Measurements from ENCODE around the gene SYT14. TPM values are rescaled to one million over a fixed set of nuclear protein-coding genes. Genes with fewer than 3 reads are reported as not detected.
"Not testable (repeated sequence)": the region's sequence is repeated elsewhere in the genome, so short reads cannot be mapped to it uniquely, and the experiment has no call there.

The SYT14 gene
- total RNA-seq, result not detected

GRCh38 chr1:209937996-209938959, at the start of gene SYT14:
Gene SYT14 (plus strand): TSS chr1:209938217. CDS start chr1:209938265, 48 bp downstream.
- CTCF ChIA-PET, result no interaction called here
- POLR2A ChIA-PET, result no interaction called here

DNA sequence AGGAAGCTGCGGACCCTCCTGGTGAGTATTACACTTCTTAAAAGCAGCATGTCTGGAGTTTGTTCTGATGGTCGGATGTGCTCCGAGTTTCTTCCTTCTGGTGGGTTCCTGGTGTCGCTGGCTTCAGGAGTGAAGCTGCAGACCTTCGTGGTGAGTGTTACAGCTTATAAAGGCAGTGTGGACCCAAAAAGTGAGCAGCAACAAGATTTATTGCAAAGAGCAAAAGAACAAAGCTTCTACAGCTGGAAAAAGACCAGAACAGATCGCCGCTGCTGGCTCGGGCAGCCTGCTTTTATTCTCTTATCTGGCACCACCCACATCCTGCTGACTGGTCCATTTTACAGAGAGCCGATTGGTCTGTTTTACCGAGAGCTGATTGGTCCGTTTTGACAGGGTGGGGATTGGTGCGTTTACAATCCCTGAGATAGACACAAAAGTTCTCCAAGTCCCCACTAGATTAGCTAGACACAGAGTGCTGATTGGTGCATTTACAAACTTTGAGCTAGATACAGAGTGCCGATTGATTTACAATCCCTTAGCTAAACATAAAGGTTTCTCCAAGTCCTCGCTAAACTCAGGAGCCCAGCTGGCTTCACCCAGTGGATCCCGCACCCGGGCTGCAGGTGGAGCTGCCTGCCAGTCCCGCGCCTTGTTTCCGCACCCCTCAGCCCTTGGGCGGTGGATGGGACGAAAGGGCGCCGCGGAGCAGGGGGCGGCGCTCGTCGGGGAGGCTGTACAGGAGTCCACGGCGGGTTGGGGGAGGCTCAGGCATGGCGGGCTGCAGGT, 49.5 kb upstream of the SYT14 start:
- POLR2A ChIA-PET, CTCF ChIA-PET: not testable (repeated sequence)

DNA sequence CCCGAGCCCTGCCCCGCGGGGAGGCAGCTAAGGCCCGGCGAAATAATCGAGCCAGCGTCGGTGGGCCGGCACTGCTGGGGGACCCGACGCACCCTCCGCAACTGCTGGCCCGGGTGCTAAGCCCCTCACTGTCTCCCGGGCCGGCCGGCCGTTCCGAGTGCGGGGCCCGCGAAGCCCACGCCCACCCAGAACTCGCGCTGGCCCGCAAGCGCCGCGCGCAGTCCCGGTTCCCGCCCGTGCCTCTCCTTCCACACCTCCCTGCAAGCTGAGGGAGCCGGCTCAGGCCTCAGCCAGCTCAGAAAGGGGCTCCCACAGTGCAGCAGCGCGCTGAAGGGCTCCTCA, 49.0 kb upstream of the SYT14 start:
- POLR2A ChIA-PET, result no interaction called here
- CTCF ChIA-PET, result no interaction called here

GRCh38 chr1:209890641-209891330, 47.2 kb upstream of the SYT14 start:
- ChIA-PET POLR2A (no interaction called here), CTCF (no interaction called here)

- POLR2A ChIA-PET, result no interaction called here
- CTCF ChIA-PET, result no interaction called here
These were observed 44.3 kb upstream of the SYT14 start for GRCh38 chr1:209893751-209894150.

- CTCF ChIA-PET, result no interaction called here
- POLR2A ChIA-PET, result no interaction called here
These were observed 42.3 kb upstream of the SYT14 start for GRCh38 chr1:209895709-209896108.

- ChIA-PET CTCF (no interaction called here), POLR2A (no interaction called here)
These were observed 41.7 kb upstream of the SYT14 start for GRCh38 chr1:209896346-209896745.

- POLR2A ChIA-PET, CTCF ChIA-PET: not testable (repeated sequence)
These were observed 39.7 kb upstream of the SYT14 start for GRCh38 chr1:209898271-209898670.

- POLR2A ChIA-PET, CTCF ChIA-PET: not testable (repeated sequence)
These were observed 39.2 kb upstream of the SYT14 start for GRCh38 chr1:209898851-209899250.

- CTCF ChIA-PET, result interaction anchor here (0.6 to 0.8 kb wide), 2 partner anchors 89 to 298 kb away, joined by 3 to 4 read pairs; no protein-coding TSS in a partner anchor
- POLR2A ChIA-PET, result no interaction called here
These were observed 38.1 kb upstream of the SYT14 start for GRCh38 chr1:209899948-209900347.

- ChIA-PET POLR2A (no interaction called here), CTCF (interaction anchor here (0.6 to 0.8 kb wide), 2 partner anchors 21 to 88 kb away, joined by 3 read pairs; no protein-coding TSS in a partner anchor)
These were observed 37.3 kb upstream of the SYT14 start for GRCh38 chr1:209900734-209901133.

DNA sequence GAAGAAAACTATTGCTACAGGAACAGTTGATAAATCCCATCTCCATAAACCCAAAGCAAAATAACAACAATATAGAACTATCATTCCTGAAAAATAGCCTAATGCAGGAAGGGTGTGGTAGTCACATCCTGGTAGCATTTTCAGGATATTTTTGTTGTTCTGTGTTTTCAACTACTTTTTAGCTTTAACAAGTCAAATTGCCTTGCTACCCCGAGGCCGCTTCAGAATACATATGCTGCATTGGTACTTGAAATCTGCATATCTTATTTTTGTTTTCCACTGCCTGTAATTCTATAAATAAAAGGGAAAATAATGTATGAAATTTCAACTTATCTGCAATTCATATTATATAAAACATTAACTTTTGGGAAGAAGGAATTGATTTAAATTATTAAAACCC, 36.8 kb upstream of the SYT14 start:
- CTCF ChIA-PET, result no interaction called here
- POLR2A ChIA-PET, result no interaction called here

DNA sequence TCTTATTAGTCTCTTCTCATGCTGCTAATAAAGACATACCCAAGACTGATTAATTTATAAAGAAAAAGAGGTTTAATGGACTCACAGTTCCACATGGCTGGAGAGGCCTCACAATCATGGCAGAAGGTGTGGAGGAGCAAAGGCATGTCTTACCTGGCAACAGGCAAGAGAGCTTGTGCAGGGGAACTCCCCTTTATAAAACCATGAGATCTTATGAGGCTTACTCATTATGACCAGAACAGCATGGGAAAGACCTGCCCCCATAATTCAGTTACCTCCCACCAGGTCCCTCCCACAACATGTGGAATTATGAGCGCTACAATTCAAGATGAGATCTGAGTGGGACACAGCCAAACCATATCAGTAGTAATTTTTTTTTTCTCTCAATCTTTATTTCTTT, 33.2 kb upstream of the SYT14 start:
- CTCF ChIA-PET, POLR2A ChIA-PET: not testable (repeated sequence)

DNA sequence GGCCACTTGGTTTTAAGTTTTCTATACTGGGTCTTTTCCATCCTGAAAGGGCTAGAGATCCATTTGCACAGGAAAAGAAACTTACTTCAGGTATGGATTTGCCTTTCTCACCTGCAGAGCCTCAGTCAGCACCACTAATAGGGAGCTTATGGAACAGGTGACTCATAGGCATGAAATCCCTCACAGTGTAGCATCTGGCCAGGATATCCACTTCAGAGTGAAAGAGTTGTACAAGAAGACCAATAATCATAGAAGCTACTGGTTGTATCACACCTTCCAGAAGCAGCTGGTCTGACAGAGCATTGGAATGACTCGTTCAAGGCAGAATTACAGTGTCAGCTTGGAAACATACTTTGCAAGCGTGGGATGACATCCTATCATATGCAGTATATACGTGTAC, 26.3 kb upstream of the SYT14 start:
- ChIA-PET POLR2A (no interaction called here), CTCF (no interaction called here)

DNA sequence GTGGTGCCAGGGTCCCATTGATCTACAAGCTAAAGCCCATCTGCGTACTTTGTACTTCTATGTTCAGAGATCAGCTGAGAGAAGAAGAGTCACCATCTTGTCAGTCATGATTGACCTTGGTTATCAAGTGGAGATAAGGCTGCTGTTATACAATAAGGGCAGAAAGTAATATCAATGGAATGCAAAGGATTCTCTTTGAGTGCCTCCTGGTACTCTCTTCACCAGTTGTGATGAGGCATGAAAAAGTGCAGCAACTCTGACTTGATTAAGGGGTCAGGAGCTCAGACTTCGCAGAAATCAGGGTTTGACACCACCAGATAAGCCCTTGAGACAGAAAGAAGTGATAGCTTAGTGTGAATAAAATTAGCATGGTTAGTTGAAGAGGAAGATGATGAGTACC, 25.7 kb upstream of the SYT14 start:
- ChIA-PET CTCF (no interaction called here), POLR2A (no interaction called here)

DNA sequence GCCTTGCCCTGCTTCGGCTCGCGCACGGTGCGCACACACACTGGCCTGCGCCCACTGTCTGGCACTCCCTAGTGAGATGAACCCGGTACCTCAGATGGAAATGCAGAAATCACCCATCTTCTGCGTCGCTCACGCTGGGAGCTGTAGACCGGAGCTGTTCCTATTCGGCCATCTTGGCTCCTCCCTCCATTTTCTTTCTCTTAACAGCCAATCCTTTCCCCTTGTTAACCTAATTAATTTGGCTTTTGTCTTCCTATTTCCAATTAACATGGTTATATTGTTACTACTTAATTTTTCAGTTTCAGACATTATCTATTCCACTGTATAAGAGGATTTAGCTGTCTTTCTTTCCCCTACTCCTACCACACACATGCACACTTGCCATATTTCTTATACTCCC, 18.4 kb upstream of the SYT14 start:
- CTCF ChIA-PET, POLR2A ChIA-PET: not testable (repeated sequence)

DNA sequence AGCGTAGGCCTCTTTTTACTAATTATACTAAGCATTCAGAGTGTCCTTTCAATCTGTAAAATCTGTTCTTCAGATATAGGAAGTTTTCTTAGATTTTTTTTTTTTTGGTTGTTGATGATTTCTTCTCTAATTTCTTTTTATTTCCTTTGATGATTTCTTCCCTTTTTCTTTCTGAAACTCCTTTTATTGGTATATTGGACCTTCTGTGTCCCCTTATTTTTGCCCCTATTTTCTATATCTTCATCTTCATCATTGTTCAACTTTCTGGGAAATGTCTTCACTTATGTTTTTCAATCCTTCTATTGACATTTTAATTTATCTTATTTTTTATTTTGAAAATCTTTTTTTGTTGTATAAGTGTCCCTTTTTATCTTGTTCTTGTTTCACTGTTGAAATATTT, 17.2 kb upstream of the SYT14 start:
- ChIA-PET CTCF (no interaction called here), POLR2A (no interaction called here)

- CTCF ChIA-PET, result no interaction called here
- POLR2A ChIA-PET, result no interaction called here
These were observed 13.6 kb upstream of the SYT14 start for GRCh38 chr1:209924390-209924789.

DNA sequence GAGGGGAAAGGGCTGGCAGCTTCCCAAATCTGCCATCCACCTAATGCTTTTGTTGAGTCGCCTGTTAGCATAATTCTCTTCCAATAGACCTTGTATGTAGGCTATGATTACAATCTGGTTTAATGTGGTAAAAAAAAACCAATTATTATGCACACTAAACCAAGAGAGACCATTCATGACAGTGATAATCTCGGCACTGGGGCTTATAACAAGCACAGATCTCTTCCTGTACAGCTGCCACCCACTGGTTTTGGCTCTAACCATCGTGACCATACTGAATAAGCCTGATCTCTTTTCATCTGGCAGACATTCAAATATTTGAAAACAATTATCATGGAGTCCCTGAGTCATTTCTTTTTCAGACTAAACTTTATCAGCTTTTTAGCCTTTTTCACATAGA, 12.0 kb upstream of the SYT14 start:
- POLR2A ChIA-PET, result interaction anchor here (0.7 kb wide), 1 partner anchor 82 kb away, joined by 3 read pairs; no protein-coding TSS in a partner anchor
- CTCF ChIA-PET, result no interaction called here

- CTCF ChIA-PET, result interaction anchor here (0.7 kb wide), 1 partner anchor 67 kb away, joined by 3 read pairs; no protein-coding TSS in a partner anchor
- POLR2A ChIA-PET, result no interaction called here
These were observed 10.6 kb upstream of the SYT14 start for GRCh38 chr1:209927466-209927865.

DNA sequence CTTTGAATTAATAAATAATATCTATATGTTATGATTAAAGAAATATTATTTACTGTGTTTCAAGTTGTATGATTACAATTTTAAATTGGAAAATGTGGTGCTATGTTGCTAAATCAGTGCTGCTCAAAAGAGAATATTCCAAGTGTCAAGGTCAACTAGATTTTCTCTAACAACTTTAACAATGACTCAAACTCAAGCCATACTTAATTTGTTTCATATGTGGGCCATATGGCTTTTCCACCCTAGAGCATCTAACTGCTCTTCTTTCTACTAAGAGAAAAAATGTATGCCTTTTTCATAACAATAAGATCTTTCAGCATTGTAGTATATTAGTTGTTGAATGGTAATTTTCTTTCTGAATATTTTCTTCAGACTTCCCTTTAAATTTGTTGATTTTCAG, 8.3 kb upstream of the SYT14 start:
- CTCF ChIA-PET, result no interaction called here
- POLR2A ChIA-PET, result no interaction called here

Measured in activated CD8-positive, alpha-beta memory T cell treated with anti-CD3 and anti-CD28 coated beads for 36 hours (primary cell).